Cardiac fibroblast (primary cell): ENCODE measurements around the gene SP5.
A peak's percentile ranks its signal among the peaks of the same experiment; 100 is the strongest.

Source experiments
- DNase-seq, 2 donors: peaks; one replicate each; pipeline versions ENCODE4 v3.0.0 to v3.0.0-alpha.2; 2010; ENCODE audit warnings: low read depth in 2 of 2
- H3K4me3 ChIP-seq, 2 donors: replicated peaks in 1 of 2; 1 replicate in 1 of 2; 2 replicates in 1 of 2; pipeline ENCODE4 v1.5.1; 2011; ENCODE audit warnings: low read depth in 2 of 2, low read length in 2 of 2, mild to moderate bottlenecking in 2 of 2, moderate library complexity in 1 of 2
- TF ChIP-seq, protein P1 (sequence below): IDR thresholded peaks from one replicate; pipeline ENCODE4 v1.5.1; 2011; ENCODE audit warnings: low read depth, mild to moderate bottlenecking, low read length, inconsistent platforms

The SP5 gene

DNA sequence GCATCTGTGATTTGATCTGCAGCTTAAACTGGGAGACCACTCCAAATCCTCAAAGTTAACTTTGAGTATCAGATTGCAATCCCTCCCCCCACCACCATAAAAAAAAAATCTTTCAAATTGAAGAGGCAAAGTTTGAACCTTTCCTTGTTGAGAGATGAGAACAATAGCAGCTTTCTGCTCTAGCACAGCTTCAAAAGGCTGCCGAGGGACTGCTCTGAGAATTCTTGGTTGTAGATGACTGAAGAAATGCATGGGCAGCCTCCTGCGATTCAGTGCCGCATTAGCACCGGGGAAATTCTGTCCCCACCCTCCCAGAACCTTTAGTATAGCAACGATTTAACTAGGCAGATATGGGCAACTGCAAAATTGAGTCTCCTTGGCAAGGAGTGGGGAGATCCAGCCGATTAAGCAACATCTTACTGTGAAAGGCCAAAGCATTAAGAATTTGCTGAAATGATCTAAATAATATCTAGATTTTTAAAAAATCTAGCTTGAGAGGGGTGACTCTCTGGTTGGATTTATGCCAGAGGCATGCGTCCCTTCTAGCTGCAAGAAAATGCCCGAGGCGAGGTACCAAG is 3.9 kb upstream of the SP5 start:
- TF ChIP-seq, protein P1, sequence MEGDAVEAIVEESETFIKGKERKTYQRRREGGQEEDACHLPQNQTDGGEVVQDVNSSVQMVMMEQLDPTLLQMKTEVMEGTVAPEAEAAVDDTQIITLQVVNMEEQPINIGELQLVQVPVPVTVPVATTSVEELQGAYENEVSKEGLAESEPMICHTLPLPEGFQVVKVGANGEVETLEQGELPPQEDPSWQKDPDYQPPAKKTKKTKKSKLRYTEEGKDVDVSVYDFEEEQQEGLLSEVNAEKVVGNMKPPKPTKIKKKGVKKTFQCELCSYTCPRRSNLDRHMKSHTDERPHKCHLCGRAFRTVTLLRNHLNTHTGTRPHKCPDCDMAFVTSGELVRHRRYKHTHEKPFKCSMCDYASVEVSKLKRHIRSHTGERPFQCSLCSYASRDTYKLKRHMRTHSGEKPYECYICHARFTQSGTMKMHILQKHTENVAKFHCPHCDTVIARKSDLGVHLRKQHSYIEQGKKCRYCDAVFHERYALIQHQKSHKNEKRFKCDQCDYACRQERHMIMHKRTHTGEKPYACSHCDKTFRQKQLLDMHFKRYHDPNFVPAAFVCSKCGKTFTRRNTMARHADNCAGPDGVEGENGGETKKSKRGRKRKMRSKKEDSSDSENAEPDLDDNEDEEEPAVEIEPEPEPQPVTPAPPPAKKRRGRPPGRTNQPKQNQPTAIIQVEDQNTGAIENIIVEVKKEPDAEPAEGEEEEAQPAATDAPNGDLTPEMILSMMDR, result no peak
- no peak for DNase-seq
- H3K4me3 ChIP-seq, result no peak overlapping the region

DNA sequence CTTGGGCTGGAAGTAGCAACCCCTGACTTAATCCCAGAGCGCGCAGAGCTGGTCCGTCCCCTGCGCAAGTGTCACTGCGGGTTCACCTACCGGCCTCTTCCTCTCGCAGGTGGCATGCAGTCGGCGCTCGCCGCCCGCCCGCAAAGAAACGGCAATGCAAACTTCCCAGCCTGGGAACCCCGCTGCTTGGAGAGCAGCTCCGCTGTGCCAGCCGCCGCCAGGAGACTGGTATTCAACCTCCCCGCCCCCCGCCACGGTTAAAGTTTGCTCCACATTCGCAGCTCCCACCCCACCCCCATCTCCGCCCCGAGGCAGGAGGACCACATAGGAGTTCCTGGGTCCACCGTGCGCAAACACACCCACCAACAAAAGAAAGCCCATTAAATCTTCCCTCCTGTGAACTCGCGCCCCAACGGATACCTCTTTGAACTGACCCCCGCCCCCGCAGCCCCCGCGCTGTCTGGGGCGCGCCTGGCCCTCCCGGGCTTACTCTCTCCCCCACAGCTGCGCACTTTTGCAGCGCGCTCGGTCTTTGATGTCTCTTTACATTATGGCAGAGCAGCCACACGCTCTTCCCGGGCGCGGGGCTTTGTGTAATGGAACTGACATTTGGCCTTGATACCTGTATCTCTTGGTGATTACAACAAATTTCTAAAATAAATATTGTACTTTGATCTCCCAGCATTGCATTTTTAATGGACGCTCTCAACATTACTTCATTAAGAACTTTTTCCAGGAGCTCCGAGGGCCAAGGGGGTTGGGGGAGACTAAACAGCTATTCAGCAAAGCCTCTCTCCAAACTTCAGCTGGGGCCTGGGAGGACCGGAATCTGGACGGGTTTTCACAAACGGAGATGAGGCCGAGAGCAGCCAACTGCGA is 3.1 kb upstream of the SP5 start:
- H3K4me3 ChIP-seq, result no peak overlapping the region
- TF ChIP-seq, protein P1, result no peak
- no peak for DNase-seq

- DNase-seq, result no peak
- TF ChIP-seq, protein P1, result no peak
- no peak overlapping the region for H3K4me3 ChIP-seq
Observed at GRCh38 chr2:170712653-170713542, 2.2 kb upstream of the SP5 start.

DNA sequence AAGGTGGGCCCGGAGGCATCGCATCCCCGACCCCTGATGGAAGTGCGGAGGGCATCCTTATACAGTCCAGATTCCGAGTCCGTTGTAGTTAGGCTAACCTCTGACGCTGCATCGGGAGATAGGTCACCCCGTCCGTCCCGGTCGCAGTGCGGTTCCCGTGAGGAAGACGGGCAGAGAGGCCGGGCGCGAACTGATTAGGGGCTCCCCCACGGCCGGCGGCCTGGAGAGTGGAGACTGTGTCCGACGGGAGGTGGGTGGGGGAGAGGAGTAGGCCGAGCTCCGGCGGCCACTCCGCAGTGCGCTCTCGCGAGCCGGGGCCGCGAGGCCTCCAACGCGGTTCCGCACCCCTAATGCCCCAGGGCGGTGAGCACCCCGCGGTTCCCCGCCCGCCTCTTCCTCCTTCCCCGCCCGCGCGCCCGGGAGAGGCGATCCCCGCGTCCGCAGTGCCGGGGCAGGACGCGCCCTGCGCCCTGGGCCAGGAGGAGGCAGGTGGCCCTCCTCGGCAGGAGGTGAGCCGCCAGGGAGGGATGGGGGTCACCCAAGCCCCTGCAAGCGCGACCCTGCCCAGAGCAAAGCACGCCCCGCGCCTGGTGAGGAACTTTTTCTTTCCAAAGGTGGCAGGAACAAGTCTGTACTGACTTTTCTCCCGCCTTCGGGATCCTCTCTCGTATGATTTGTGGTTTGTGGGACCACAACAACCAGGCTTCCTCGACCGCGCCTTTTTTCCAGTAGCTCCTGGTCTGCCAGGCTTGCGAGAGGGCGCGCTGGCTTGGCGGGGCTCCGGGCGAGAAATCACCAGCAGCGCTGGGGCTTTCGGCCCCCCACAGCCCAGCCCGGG is 1.4 kb upstream of the SP5 start:
- H3K4me3 ChIP-seq, result no peak overlapping the region
- TF ChIP-seq, protein P1, result no peak
- DNase-seq, result no peak

GRCh38 chr2:170714381-170715061 is 616 bp upstream of the SP5 start:
- DNase-seq, result no peak
- TF ChIP-seq, protein P1, result no peak
- peak overlapping the region; percentile 18 to 29 for H3K4me3 ChIP-seq
